GM23248 (cell line): ENCODE measurements around the gene LMOD1. TPM values are rescaled to one million over a fixed set of nuclear protein-coding genes. Genes with fewer than 3 reads are reported as not detected.

Source experiments
- DNase-seq: peaks from one replicate; pipeline ENCODE4 v3.0.0-alpha.2; 2015
- H2AFZ ChIP-seq: fragments of 200-600 bp; sonication (generic); 2 replicates; pipeline ENCODE4 v1.6.1; 2016; ENCODE audit warnings: antibody characterized with exemption
- H3F3A ChIP-seq: fragments of 200-600 bp; sonication (generic); 2 replicates; pipeline ENCODE4 v1.6.1; 2016; ENCODE audit warnings: mild to moderate bottlenecking, antibody characterized with exemption, mixed run types; ENCODE audit not compliant: insufficient read depth
- H3K27ac ChIP-seq: fragments of 200-600 bp; sonication (generic); 2 replicates; pipeline ENCODE4 v1.5.1; 2016; ENCODE audit warnings: mild to moderate bottlenecking
- H3K27me3 ChIP-seq: fragments of 200-600 bp; sonication (generic); replicated peaks from 2 replicates; pipeline ENCODE4 v1.6.1; 2016; ENCODE audit warnings: mild to moderate bottlenecking; ENCODE audit not compliant: insufficient read depth
- H3K36me3 ChIP-seq: fragments of 200-600 bp; sonication (generic); 2 replicates; pipeline ENCODE4 v1.6.1; 2016; ENCODE audit warnings: low read depth, mild to moderate bottlenecking
- H3K4me1 ChIP-seq: fragments of 200-600 bp; sonication (generic); 2 replicates; pipeline ENCODE4 v1.6.1; 2016; ENCODE audit warnings: mild to moderate bottlenecking; ENCODE audit not compliant: insufficient read depth
- H3K4me2 ChIP-seq: fragments of 200-600 bp; sonication (generic); one replicate; pipeline ENCODE4 v1.6.1; 2016; ENCODE audit warnings: mild to moderate bottlenecking; ENCODE audit not compliant: unreplicated experiment
- H3K4me3 ChIP-seq: fragments of 200-600 bp; sonication (generic); 2 replicates; pipeline ENCODE4 v1.5.1; 2016; ENCODE audit warnings: mild to moderate bottlenecking
- H3K79me2 ChIP-seq: fragments of 200-600 bp; sonication (generic); 2 replicates; pipeline ENCODE4 v1.6.1; 2016; ENCODE audit warnings: mild to moderate bottlenecking; ENCODE audit not compliant: insufficient read depth
- H3K9ac ChIP-seq: fragments of 200-600 bp; sonication (generic); 2 replicates; pipeline ENCODE4 v1.6.1; 2016; ENCODE audit warnings: mild to moderate bottlenecking
- H3K9me2 ChIP-seq: fragments of 200-600 bp; sonication (generic); 2 replicates; pipeline ENCODE4 v1.6.1; 2016; ENCODE audit warnings: mixed run types, mild to moderate bottlenecking, moderate library complexity; ENCODE audit not compliant: insufficient read depth
- H3K9me3 ChIP-seq: fragments of 200-600 bp; sonication (generic); one replicate; pipeline ENCODE4 v1.6.1; 2017; ENCODE audit warnings: low read depth
- H4K20me1 ChIP-seq: fragments of 200-600 bp; sonication (generic); 2 replicates; pipeline ENCODE4 v1.6.0; 2016; ENCODE audit not compliant: insufficient read depth
- EZH2 ChIP-seq: fragments of 200-600 bp; sonication (generic); IDR thresholded peaks from 2 replicates; pipeline ENCODE4 v1.6.1; 2018; ENCODE audit warnings: antibody characterized with exemption, mild to moderate bottlenecking; ENCODE audit not compliant: insufficient read depth, poor library complexity, severe bottlenecking
- EZH2phosphoT487 ChIP-seq: fragments of 200-600 bp; sonication (generic); IDR thresholded peaks from 2 replicates; pipeline ENCODE4 v1.6.1; 2018; ENCODE audit warnings: antibody characterized with exemption, moderate library complexity, mild to moderate bottlenecking, low read depth; ENCODE audit not compliant: insufficient read depth
- WGBS, 2 experiments: methylation state at CpG; one replicate each; pipeline ENCODE4 v1.1.6; 2015 to 2017; ENCODE audit warnings: low lambda C conversion rate in 2 of 2, low coverage in 1 of 2; ENCODE audit errors: missing lambda C conversion rate in 2 of 2; 5-methylcytosine and 5-hydroxymethylcytosine counted together
- in situ Hi-C: fragments of 300-500 bp; cut with MboI; formaldehyde crosslinking; loops from 2 replicates; pipeline ENCODE4 v1.15.0; 2020
- polyA plus RNA-seq: library from polyadenylated mRNA; unstranded; fragments of >200 nt; fragmentation: Nextera tagmentation; extraction: Ambion mirVana; gene quantifications from 2 replicates; pipeline ENCODE4 v1.2.1, GENCODE V29; 2016
- total RNA-seq: library from RNA; depleted of rRNA; stranded (reverse); fragments of >200 nt; shearing (Covaris generic); gene quantifications from 2 replicates; pipeline ENCODE4 v1.2.3, GENCODE V29; 2014

LMOD1 gene
- total and polyA plus RNA-seq, 2 experiments from 2014 or later: 6.1 to 7.8 TPM

DNA sequence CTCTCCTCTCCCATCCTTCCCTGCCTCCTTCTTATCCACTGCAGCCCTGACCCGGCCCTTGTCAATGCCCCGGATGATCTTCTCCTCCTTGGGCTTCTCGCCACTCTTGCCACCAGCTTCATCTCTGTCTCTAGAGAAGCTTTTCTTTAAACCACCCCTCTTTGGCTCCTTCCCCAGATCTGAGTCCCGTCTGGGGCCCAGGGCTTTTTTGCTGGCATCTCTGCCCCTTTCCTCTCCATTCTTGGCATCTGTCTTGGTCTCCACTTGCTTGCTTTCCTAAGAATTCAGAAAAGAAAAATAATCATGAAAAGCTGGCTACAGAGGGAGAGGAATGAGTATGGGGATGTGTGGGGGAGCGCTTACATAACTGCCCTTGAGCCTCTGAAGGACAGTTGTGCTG, 45.9 kb downstream of the LMOD1 start:
- no peak overlapping the region for H2AFZ ChIP-seq
- H3K27me3 ChIP-seq: no peaks in the 10 kb centered on the region
- H3K4me3 ChIP-seq: no peak overlapping the region
- no peaks in the 10 kb centered on the region for H3K36me3 ChIP-seq
- DNase-seq: no peak
- no peak overlapping the region for H3K27ac ChIP-seq
- no peaks in the 10 kb centered on the region for H4K20me1 ChIP-seq
- 77 to 78% methylated on average over 5 of the region's 5 CpGs for WGBS, 2 experiments
- no peak overlapping the region for H3K4me2 ChIP-seq
- H3K79me2 ChIP-seq: no peaks in the 10 kb centered on the region
- H3K9me2 ChIP-seq: no peaks in the 10 kb centered on the region
- H3K4me1 ChIP-seq: peaks cover 43% of the 10 kb centered on the region
- in situ Hi-C loops: no loop called here
- H3F3A ChIP-seq: peaks cover 36% of the 10 kb centered on the region
- TF ChIP-seq EZH2phosphoT487: no peak
- no peak for TF ChIP-seq EZH2
- H3K9ac ChIP-seq: no peak overlapping the region
- H3K9me3 ChIP-seq: no peaks in the 10 kb centered on the region

GRCh38 chr1:201899683-201900429, 46.5 kb downstream of the LMOD1 start:
- in situ Hi-C loops: loop anchor here (25.0 kb wide), 1 partner anchor 212 kb away; the partner anchor contains the start of gene GPR37L1
- Histone ChIP-seq H3K9me3 (no peaks in the 10 kb centered on the region), H3K4me1 (peaks cover 36% of the 10 kb centered on the region), H3K9me2 (no peaks in the 10 kb centered on the region), H3K9ac (no peak overlapping the region), H2AFZ (no peak overlapping the region), H3K27ac (no peak overlapping the region), H3K4me3 (no peak overlapping the region), H3K36me3 (no peaks in the 10 kb centered on the region), H3K4me2 (no peak overlapping the region), H4K20me1 (no peaks in the 10 kb centered on the region), H3F3A (peaks cover 31% of the 10 kb centered on the region), H3K27me3 (no peaks in the 10 kb centered on the region), H3K79me2 (no peaks in the 10 kb centered on the region)
- TF ChIP-seq EZH2: no peak
- no peak for DNase-seq
- WGBS, 2 experiments: 93% methylated on average over 20 of the region's 20 CpGs

DNA sequence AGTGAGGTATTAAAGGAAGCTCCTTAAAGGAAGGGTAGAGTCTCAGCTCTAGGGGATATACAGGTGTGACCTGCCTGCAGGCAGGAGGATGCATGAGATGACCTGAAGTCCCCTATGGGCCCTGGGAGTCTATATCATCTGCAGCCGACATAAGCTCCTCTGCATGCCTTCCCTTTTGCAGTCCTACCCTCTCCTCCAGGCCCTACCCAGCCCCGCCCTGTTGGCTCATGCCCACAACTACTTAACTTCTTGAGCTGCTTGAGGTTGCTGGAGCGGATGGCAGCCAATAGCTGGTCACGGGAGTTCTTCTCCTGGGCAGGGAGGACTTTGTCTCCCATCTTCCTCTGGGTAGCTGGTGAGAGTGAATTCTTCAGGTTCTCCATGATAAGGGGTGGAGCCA, 47.4 kb downstream of the LMOD1 start:
- no peaks in the 10 kb centered on the region for H3K9me2 ChIP-seq
- H3K4me2 ChIP-seq: no peak overlapping the region
- no peaks in the 10 kb centered on the region for H4K20me1 ChIP-seq
- in situ Hi-C loops: loop anchor here (25.0 kb wide), 1 partner anchor 213 kb away; the partner anchor contains the start of gene GPR37L1
- TF ChIP-seq EZH2phosphoT487 (no peak), EZH2 (no peak)
- no peaks in the 10 kb centered on the region for H3K9me3 ChIP-seq
- H3K36me3 ChIP-seq: no peaks in the 10 kb centered on the region
- no peak overlapping the region for H3K27ac ChIP-seq
- H3K4me3 ChIP-seq: no peak overlapping the region
- peaks cover 24% of the 10 kb centered on the region for H3F3A ChIP-seq
- H3K79me2 ChIP-seq: no peaks in the 10 kb centered on the region
- 73% methylated on average over 4 of the region's 4 CpGs for WGBS, 2 experiments
- no peak overlapping the region for H2AFZ ChIP-seq
- no peak overlapping the region for H3K9ac ChIP-seq
- no peaks in the 10 kb centered on the region for H3K27me3 ChIP-seq
- H3K4me1 ChIP-seq: peaks cover 28% of the 10 kb centered on the region
- no peak for DNase-seq

DNA sequence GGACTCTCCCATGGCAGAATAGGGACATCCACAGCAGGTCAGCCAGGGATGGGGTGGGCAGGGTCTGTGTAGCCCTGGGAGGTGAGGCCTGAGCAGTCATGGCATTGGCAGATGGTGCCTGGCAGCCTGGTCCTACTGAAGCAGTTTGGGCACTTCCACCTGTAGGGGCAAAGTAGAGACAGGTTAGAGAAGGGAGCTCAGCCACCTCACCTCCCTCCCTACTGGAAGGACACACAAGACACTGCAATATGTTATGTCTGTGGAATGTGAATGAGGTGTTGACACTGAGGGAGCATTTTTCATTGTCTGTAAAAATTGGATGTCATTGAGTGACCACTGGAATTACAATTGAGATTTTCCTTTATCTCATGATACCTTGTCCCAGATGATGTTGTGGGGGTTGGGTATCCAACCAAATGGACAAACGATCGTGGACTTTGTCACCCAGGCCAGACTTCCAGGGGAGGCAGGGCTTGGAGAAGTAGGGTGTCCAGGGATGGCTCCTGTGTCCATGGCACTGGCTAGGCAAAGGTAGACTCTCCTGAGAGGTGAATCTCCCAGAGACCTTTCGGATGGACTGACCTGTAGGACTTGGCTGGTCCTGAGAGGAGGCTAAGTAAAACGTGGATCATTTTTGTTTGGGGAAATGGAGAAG, 48.0 kb downstream of the LMOD1 start:
- H3F3A ChIP-seq: peaks cover 18% of the 10 kb centered on the region
- no peak overlapping the region for H3K9ac ChIP-seq
- H4K20me1 ChIP-seq: no peaks in the 10 kb centered on the region
- H2AFZ ChIP-seq: no peak overlapping the region
- H3K27ac ChIP-seq: no peak overlapping the region
- no peak overlapping the region for H3K4me3 ChIP-seq
- H3K79me2 ChIP-seq: no peaks in the 10 kb centered on the region
- H3K9me2 ChIP-seq: no peaks in the 10 kb centered on the region
- whole genome bisulfite sequencing, 2 experiments: 77 to 81% methylated on average over 4 of the region's 4 CpGs
- TF ChIP-seq EZH2: no peak
- no peak for TF ChIP-seq EZH2phosphoT487
- in situ Hi-C loops: loop anchor here (25.0 kb wide), 1 partner anchor 214 kb away; the partner anchor contains the start of gene GPR37L1
- H3K4me2 ChIP-seq: no peak overlapping the region
- no peaks in the 10 kb centered on the region for H3K9me3 ChIP-seq
- H3K36me3 ChIP-seq: no peaks in the 10 kb centered on the region
- no peak for DNase-seq
- H3K4me1 ChIP-seq: peaks cover 22% of the 10 kb centered on the region
- H3K27me3 ChIP-seq: no peaks in the 10 kb centered on the region
